ENCODE results near the gene NEURL1.
"Not testable (repeated sequence)": the region's sequence is repeated elsewhere in the genome, so short reads cannot be mapped to it uniquely, and the experiment has no call there.

NEURL1 gene

GRCh38 chr10:103495321-103495720 is 1.8 kb downstream of the NEURL1 start:
- no peak for DNase-seq

GRCh38 chr10:103497161-103497915 is 3.8 kb downstream of the NEURL1 start:
- DNase-seq: no peak

- no peak for DNase-seq
Observed at GRCh38 chr10:103498936-103499638, 5.6 kb downstream of the NEURL1 start.

- DNase-seq: no peak
Observed at GRCh38 chr10:103499881-103500280, 6.4 kb downstream of the NEURL1 start.

- DNase-seq: no peak
Observed at GRCh38 chr10:103500481-103500880, 7.0 kb downstream of the NEURL1 start.

GRCh38 chr10:103501186-103501585 is 7.7 kb downstream of the NEURL1 start:
- no peak for DNase-seq

- DNase-seq: no peak
Observed at GRCh38 chr10:103502849-103503660, 9.6 kb downstream of the NEURL1 start.

GRCh38 chr10:103503777-103504176 is 10.3 kb downstream of the NEURL1 start:
- DNase-seq: not testable (repeated sequence)

- no peak for DNase-seq
Observed at GRCh38 chr10:103504181-103504783, 10.8 kb downstream of the NEURL1 start.

- DNase-seq: no peak
Observed at GRCh38 chr10:103506061-103506460, 12.6 kb downstream of the NEURL1 start.

GRCh38 chr10:103507235-103508191 is 14.0 kb downstream of the NEURL1 start:
- no peak for DNase-seq

- DNase-seq: no peak
Observed at GRCh38 chr10:103510046-103510685, 16.7 kb downstream of the NEURL1 start.

GRCh38 chr10:103510791-103511752 is 17.6 kb downstream of the NEURL1 start:
- no peak for DNase-seq

- DNase-seq: no peak
Observed at GRCh38 chr10:103512166-103512565, 18.7 kb downstream of the NEURL1 start.

- DNase-seq: no peak
Observed at GRCh38 chr10:103512591-103513379, 19.3 kb downstream of the NEURL1 start.

- DNase-seq: no peak
Observed at GRCh38 chr10:103513380-103514060, 20.0 kb downstream of the NEURL1 start.

GRCh38 chr10:103514244-103514643 is 20.7 kb downstream of the NEURL1 start:
- DNase-seq: no peak

GRCh38 chr10:103517234-103518085 is 24.0 kb downstream of the NEURL1 start:
- DNase-seq: no peak

Measured in activated CD4-positive, alpha-beta T cell treated with anti-CD3 and anti-CD28 coated beads for 1 hour (primary cell).